Measurements from ENCODE around the gene SNX24.

Gene SNX24

GRCh38 chr5:122982376-122982775 lies 137.0 kb downstream of the SNX24 start:
- Histone ChIP-seq H3K4me1 (peaks cover 0 to 13% (median 0%) of the 10 kb centered on the region in 10 experiments; a peak in 5 of 20 replicates), H4K20me1 (peaks cover 0 to 65% (median 0%) of the 10 kb centered on the region in 11 experiments; a peak in 3 of 22 replicates), H3K9ac (no peak overlapping the region), H3K27ac (no peak overlapping the region), H3K36me3 (peaks cover 0 to 5% (median 0%) of the 10 kb centered on the region in 11 experiments; a peak in 2 of 22 replicates), H3K9me3 (replicated peaks in 1 of 11) (no peaks in the 10 kb centered on the region), H3K4me3 (no peak overlapping the region), H3K4me2 (no peak overlapping the region), H3K27me3 (no peaks in the 10 kb centered on the region)
- no peak for TF ChIP-seq Cebpa-rat (IDR thresholded peaks at IDR 0.05)

GRCh38 chr5:122984425-122984824 lies 139.0 kb downstream of the SNX24 start:
- no peak for TF ChIP-seq Cebpa-rat (IDR thresholded peaks at IDR 0.05)
- Histone ChIP-seq H3K36me3 (peaks cover 0 to 10% (median 0%) of the 10 kb centered on the region in 11 experiments; a peak in 2 of 22 replicates), H3K9me3 (replicated peaks in 1 of 11) (no peaks in the 10 kb centered on the region), H4K20me1 (peaks cover 0 to 53% (median 0%) of the 10 kb centered on the region in 11 experiments; a peak in 3 of 22 replicates), H3K27ac (no peak overlapping the region), H3K27me3 (no peaks in the 10 kb centered on the region), H3K4me2 (no peak overlapping the region), H3K9ac (no peak overlapping the region), H3K4me1 (peaks cover 0 to 13% (median 0%) of the 10 kb centered on the region in 10 experiments; a peak in 5 of 20 replicates), H3K4me3 (no peak overlapping the region)

DNA sequence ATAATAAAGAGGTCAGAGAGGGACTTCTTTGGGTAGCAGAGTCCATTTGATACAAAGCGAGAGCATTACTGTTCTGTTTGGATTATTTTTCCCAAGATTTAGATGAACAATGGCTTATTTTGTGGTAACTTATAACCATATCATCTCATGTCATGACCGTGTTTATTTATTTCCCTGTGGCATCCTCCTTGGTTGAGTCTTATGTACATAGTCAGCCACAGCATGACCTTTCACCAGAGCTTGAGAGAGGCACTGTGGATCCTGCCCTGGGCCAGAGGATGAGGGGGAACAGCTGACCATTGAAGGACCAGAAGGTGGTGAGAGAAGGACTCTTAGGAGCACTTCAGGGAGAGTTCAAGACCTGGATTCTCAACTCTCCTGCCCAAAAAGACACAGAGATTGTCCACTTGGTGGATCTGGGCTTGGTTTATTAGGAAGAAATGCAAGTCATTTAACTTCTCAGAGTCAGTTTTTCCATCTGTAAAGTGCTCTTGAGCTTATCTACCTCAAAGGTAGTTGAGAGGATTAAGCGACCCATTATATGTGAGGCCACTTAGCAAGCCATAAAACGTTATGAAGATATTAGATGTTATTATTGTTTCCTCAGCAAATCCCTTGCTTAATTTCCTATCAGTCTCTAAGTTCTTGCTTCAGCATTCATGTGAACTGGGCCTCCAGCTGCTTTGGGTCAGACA lies 139.7 kb downstream of the SNX24 start:
- H3K36me3 ChIP-seq, result peaks cover 0 to 10% (median 0%) of the 10 kb centered on the region in 11 experiments; a peak in 2 of 22 replicates
- H3K4me3 ChIP-seq, result no peak overlapping the region
- H3K4me1 ChIP-seq, result peaks cover 0 to 13% (median 0%) of the 10 kb centered on the region in 10 experiments; a peak in 5 of 20 replicates
- H4K20me1 ChIP-seq, result peaks cover 0 to 54% (median 0%) of the 10 kb centered on the region in 11 experiments; a peak in 3 of 22 replicates
- H3K9ac ChIP-seq, result no peak overlapping the region
- no peak overlapping the region for H3K27ac ChIP-seq
- no peaks in the 10 kb centered on the region for H3K9me3 ChIP-seq (replicated peaks in 1 of 11)
- peak overlapping the region in 1 of 11 experiments; percentile 16; a peak in 1 of 22 replicates for H3K4me2 ChIP-seq
- TF ChIP-seq Cebpa-rat (IDR thresholded peaks at IDR 0.05), result no peak
- no peaks in the 10 kb centered on the region for H3K27me3 ChIP-seq

GRCh38 chr5:122985954-122986721 lies 140.7 kb downstream of the SNX24 start:
- H3K36me3 ChIP-seq, result peaks cover 0 to 12% (median 0%) of the 10 kb centered on the region in 11 experiments; a peak in 1 of 22 replicates
- H3K4me3 ChIP-seq, result no peak overlapping the region
- H4K20me1 ChIP-seq, result peaks cover 0 to 53% (median 0%) of the 10 kb centered on the region in 11 experiments; a peak in 2 of 22 replicates
- no peaks in the 10 kb centered on the region for H3K9me3 ChIP-seq (replicated peaks in 1 of 11)
- H3K27me3 ChIP-seq, result no peaks in the 10 kb centered on the region
- peaks cover 0 to 13% (median 0%) of the 10 kb centered on the region in 10 experiments; a peak in 5 of 20 replicates for H3K4me1 ChIP-seq
- H3K9ac ChIP-seq, result no peak overlapping the region
- H3K4me2 ChIP-seq, result peak overlapping the region in 2 of 11 experiments; percentile 2 to 51; a peak in 3 of 22 replicates
- no peak overlapping the region for H3K27ac ChIP-seq
- no peak for TF ChIP-seq Cebpa-rat (IDR thresholded peaks at IDR 0.05)

DNA sequence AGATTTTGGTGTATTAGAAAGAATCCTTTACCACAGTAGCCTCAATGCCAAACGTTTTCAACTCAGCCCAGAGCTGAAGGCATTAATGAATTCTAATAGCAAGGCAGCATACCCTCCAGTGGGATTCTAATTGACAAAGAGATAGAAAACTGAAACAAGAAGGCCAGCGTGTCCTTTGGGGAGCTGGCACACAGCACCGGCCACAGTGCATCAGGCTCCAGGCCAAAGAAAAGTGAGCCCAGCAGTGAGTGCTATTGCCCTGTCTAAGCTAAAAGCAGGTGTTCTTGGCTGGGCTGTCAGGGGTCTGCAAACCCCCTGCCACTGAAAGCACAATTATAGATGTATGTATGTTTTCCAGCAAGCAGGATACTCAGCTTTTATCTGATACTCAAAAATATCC lies 150.7 kb downstream of the SNX24 start:
- no peak overlapping the region for H3K27ac ChIP-seq
- peaks cover 0 to 27% (median 0%) of the 10 kb centered on the region in 11 experiments; a peak in 4 of 22 replicates for H3K36me3 ChIP-seq
- H3K27me3 ChIP-seq, result no peaks in the 10 kb centered on the region
- no peak for TF ChIP-seq Cebpa-rat (IDR thresholded peaks at IDR 0.05)
- H3K4me1 ChIP-seq, result no peaks in the 10 kb centered on the region
- no peak overlapping the region for H3K9ac ChIP-seq
- no peaks in the 10 kb centered on the region for H3K9me3 ChIP-seq (replicated peaks in 1 of 11)
- no peak overlapping the region for H3K4me3 ChIP-seq
- H4K20me1 ChIP-seq, result peaks cover 0 to 57% (median 0%) of the 10 kb centered on the region in 11 experiments; a peak in 3 of 22 replicates
- H3K4me2 ChIP-seq, result no peak overlapping the region

- H3K9ac ChIP-seq, result no peak overlapping the region
- H3K27ac ChIP-seq, result no peak overlapping the region
- H4K20me1 ChIP-seq, result peaks cover 0 to 54% (median 0%) of the 10 kb centered on the region in 11 experiments; a peak in 3 of 22 replicates
- H3K4me3 ChIP-seq, result no peak overlapping the region
- no peaks in the 10 kb centered on the region for H3K4me1 ChIP-seq
- no peak for TF ChIP-seq Cebpa-rat (IDR thresholded peaks at IDR 0.05)
- no peaks in the 10 kb centered on the region for H3K9me3 ChIP-seq (replicated peaks in 1 of 11)
- H3K27me3 ChIP-seq, result no peaks in the 10 kb centered on the region
- H3K36me3 ChIP-seq, result peaks cover 0 to 39% (median 0%) of the 10 kb centered on the region in 11 experiments; a peak in 5 of 22 replicates
- H3K4me2 ChIP-seq, result no peak overlapping the region
Observed at GRCh38 chr5:122997294-122997693, 151.9 kb downstream of the SNX24 start.

- Histone ChIP-seq H3K4me2 (no peak overlapping the region), H3K36me3 (peaks cover 0 to 65% (median 0%) of the 10 kb centered on the region in 11 experiments; a peak in 5 of 22 replicates), H3K9ac (no peak overlapping the region), H3K4me3 (no peak overlapping the region), H3K9me3 (replicated peaks in 1 of 11) (no peaks in the 10 kb centered on the region), H3K4me1 (no peaks in the 10 kb centered on the region), H3K27me3 (no peaks in the 10 kb centered on the region), H3K27ac (no peak overlapping the region), H4K20me1 (peaks cover 0 to 47% (median 0%) of the 10 kb centered on the region in 11 experiments; a peak in 3 of 22 replicates)
- no peak for TF ChIP-seq Cebpa-rat (IDR thresholded peaks at IDR 0.05)
Observed at GRCh38 chr5:122999947-123000563, 154.6 kb downstream of the SNX24 start.

GRCh38 chr5:123000731-123001130 lies 155.3 kb downstream of the SNX24 start:
- no peak overlapping the region for H3K9ac ChIP-seq
- H4K20me1 ChIP-seq, result peaks cover 0 to 40% (median 0%) of the 10 kb centered on the region in 11 experiments; a peak in 3 of 22 replicates
- no peak overlapping the region for H3K4me2 ChIP-seq
- no peak for TF ChIP-seq Cebpa-rat (IDR thresholded peaks at IDR 0.05)
- no peaks in the 10 kb centered on the region for H3K4me1 ChIP-seq
- no peak overlapping the region for H3K27ac ChIP-seq
- peaks cover 0 to 72% (median 0%) of the 10 kb centered on the region in 11 experiments; a peak in 5 of 22 replicates for H3K36me3 ChIP-seq
- no peaks in the 10 kb centered on the region for H3K27me3 ChIP-seq
- no peak overlapping the region for H3K4me3 ChIP-seq
- H3K9me3 ChIP-seq (replicated peaks in 1 of 11), result no peaks in the 10 kb centered on the region
